GM21723 (cell line): ENCODE measurements around the gene ULK3.

Source experiments
- ATAC-seq: cut with Tn5 transposase; IDR thresholded peaks from one replicate; pipeline ENCODE4 v1.9.1; 2021; ENCODE audit warnings: mild to moderate bottlenecking, moderate library complexity; ENCODE audit not compliant: unreplicated experiment

Gene ULK3

GRCh38 chr15:74868059-74868458, 25.1 kb upstream of the ULK3 start:
- ATAC-seq = no peak

GRCh38 chr15:74867466-74868038, 24.6 kb upstream of the ULK3 start:
- ATAC-seq = no peak

- ATAC-seq = no peak
Measured at GRCh38 chr15:74866090-74866489, 23.1 kb upstream of the ULK3 start.

- no peak for ATAC-seq
Measured at GRCh38 chr15:74865316-74865715, 22.4 kb upstream of the ULK3 start.

- ATAC-seq = no peak
Measured at GRCh38 chr15:74864296-74864695, 21.3 kb upstream of the ULK3 start.

GRCh38 chr15:74863239-74864056, 20.5 kb upstream of the ULK3 start:
- no peak for ATAC-seq

- no peak for ATAC-seq
Measured at GRCh38 chr15:74858369-74858740, 15.4 kb upstream of the ULK3 start.

GRCh38 chr15:74857671-74858368, 14.9 kb upstream of the ULK3 start:
- peak; percentile 14 for ATAC-seq

GRCh38 chr15:74857082-74857655, 14.2 kb upstream of the ULK3 start:
- peak; percentile 80 for ATAC-seq

GRCh38 chr15:74856537-74856936, 13.6 kb upstream of the ULK3 start:
- no peak for ATAC-seq

- no peak for ATAC-seq
Measured at GRCh38 chr15:74855857-74856256, 12.9 kb upstream of the ULK3 start.

- no peak for ATAC-seq
Measured at GRCh38 chr15:74854453-74855022, 11.6 kb upstream of the ULK3 start.

- ATAC-seq = no peak
Measured at GRCh38 chr15:74851960-74852359, 9.0 kb upstream of the ULK3 start.

GRCh38 chr15:74850393-74850792, 7.4 kb upstream of the ULK3 start:
- ATAC-seq = no peak

- no peak for ATAC-seq
Measured at GRCh38 chr15:74847432-74847831, 4.5 kb upstream of the ULK3 start.

- ATAC-seq = no peak
Measured at GRCh38 chr15:74845581-74845980, 2.6 kb upstream of the ULK3 start.

- ATAC-seq = no peak
Measured at GRCh38 chr15:74845208-74845568, 2.2 kb upstream of the ULK3 start.

GRCh38 chr15:74844319-74845207, 1.6 kb upstream of the ULK3 start:
- no peak for ATAC-seq

- no peak for ATAC-seq
Measured at GRCh38 chr15:74843891-74844299, 939 bp upstream of the ULK3 start.

- no peak for ATAC-seq
Measured at GRCh38 chr15:74843445-74843828, 481 bp upstream of the ULK3 start.
